ENCODE data around the gene HDAC1. TPM values are rescaled to one million over a fixed set of nuclear protein-coding genes. Genes with fewer than 3 reads are reported as not detected.
"Not testable (repeated sequence)": the region's sequence is repeated elsewhere in the genome, so short reads cannot be mapped to it uniquely, and the experiment has no call there.

The HDAC1 gene
- total and polyA plus RNA-seq, 2 experiments from 2014 or later, result 53.8 to 58.5 TPM

DNA sequence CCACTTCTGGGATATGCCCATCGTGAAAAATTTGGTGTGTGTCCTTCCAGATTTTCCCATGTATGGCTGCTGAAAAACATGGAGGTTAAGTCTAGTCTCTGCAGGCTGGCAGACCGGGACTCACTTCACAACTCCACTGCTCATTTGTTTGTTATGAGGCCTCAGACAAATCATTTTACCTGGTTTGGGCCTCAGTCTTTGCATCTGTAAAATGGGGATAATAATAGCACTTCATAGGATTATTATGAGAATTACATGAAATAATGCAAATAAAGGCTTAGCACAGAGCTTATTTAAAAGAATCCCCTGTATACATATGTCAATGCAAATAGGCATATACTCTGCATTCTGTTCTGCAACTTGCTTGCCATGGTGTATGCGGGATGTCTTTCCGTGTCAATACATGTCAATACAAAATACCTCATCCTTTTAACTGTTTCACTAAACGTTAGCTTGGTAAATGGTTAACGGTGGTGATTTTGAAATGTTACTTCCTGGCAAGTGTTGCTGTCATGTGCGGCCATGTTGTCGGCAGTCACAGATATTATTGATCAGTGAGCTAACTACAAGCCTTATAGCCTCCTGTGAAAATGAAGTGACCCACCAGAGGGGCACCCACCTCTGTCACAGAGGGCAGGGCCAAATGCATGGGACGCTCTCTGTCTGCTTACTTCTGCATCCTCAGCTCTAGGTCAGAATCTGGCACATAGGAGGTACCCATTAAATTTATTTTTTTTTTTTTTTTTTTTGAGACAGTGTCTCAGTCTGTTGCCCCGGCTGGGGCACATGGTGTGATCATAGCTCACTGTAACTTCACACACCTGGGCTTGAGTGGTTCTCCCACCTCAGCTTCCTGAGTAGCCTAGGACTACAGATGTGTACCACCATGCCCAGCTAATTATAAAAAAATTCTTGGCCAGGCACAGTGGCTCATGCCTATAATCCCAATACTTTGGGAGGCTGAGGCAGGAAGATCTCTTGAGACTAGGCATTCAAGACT lies 36.5 kb upstream of the HDAC1 start:
- H3K9me2 ChIP-seq (ENCODE audit: insufficient read depth), result no peaks in the 10 kb centered on the region
- in situ Hi-C loops (cut with MboI), result no loop called here

DNA sequence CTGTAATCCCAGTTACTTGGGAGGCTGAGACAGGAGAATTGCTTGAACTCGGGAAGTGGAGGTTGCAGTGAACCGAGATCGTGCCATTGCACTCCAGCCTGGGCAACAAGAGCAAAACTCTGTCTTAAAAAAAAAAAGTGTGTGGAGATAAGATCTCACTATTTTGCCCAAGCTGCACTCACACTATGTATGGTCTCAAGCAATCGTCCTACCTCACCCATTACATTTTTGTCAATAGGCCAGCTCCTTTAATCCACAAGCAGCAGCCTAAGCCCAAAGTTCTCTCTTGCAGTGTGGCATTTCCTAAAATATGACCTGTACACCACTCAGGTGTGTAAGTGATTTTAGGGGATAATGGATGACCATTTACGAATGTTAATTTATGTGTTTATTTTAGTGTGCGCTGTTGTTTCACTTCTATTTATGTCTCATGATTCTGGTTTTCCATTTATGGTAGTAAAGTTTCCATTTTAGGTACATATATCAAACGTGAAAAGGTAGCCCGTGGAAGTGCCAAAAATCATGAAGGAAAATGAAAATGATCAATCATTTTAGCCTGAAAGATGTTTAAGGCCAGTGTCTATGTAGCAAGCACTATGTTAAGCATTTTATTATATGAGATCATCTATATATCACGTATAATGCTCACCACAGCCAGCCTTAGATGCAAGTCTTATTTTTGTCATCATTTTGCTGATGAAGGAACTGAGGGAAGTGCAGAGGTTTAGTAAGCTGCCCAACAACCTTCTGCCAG lies 35.2 kb upstream of the HDAC1 start:
- H3K9me3 ChIP-seq (ENCODE audit: low read depth), result no peaks in the 10 kb centered on the region
- no peaks in the 10 kb centered on the region for H3F3A ChIP-seq (ENCODE audit: insufficient read depth)
- H4K20me1 ChIP-seq (ENCODE audit: insufficient read depth), result no peaks in the 10 kb centered on the region
- WGBS, 2 experiments (ENCODE audit: low coverage in 1 of 2, low lambda C conversion rate in 2 of 2, missing lambda C conversion rate in 2 of 2), result 66 to 67% methylated on average over 9 of the region's 9 CpGs
- no peak overlapping the region for H2AFZ ChIP-seq
- H3K9ac ChIP-seq, result no peak overlapping the region
- DNase-seq, result no peak
- no peaks in the 10 kb centered on the region for H3K9me2 ChIP-seq (ENCODE audit: insufficient read depth)
- H3K4me1 ChIP-seq (ENCODE audit: insufficient read depth), result no peaks in the 10 kb centered on the region
- TF ChIP-seq EZH2 (IDR thresholded peaks at IDR 0.05; ENCODE audit: insufficient read depth, poor library complexity, severe bottlenecking), result no peak
- TF ChIP-seq EZH2phosphoT487 (IDR thresholded peaks at IDR 0.05; ENCODE audit: insufficient read depth, low read depth), result no peak
- H3K36me3 ChIP-seq (ENCODE audit: low read depth), result no peaks in the 10 kb centered on the region
- no peaks in the 10 kb centered on the region for H3K79me2 ChIP-seq (ENCODE audit: insufficient read depth)
- H3K4me3 ChIP-seq, result no peak overlapping the region
- H3K27ac ChIP-seq, result no peak overlapping the region
- in situ Hi-C loops (cut with MboI), result no loop called here
- no peaks in the 10 kb centered on the region for H3K27me3 ChIP-seq (replicated peaks; ENCODE audit: insufficient read depth)
- H3K4me2 ChIP-seq (ENCODE audit: unreplicated experiment), result no peak overlapping the region

More for the DNA sequence above, 36.5 kb upstream of the HDAC1 start:
- no peak for DNase-seq
- Histone ChIP-seq H3K4me2 (ENCODE audit: unreplicated experiment) (no peak overlapping the region), H3K9me3 (ENCODE audit: low read depth) (no peaks in the 10 kb centered on the region), H3K79me2 (ENCODE audit: insufficient read depth) (no peaks in the 10 kb centered on the region), H3K9ac (no peak overlapping the region), H4K20me1 (ENCODE audit: insufficient read depth) (no peaks in the 10 kb centered on the region), H2AFZ (no peak overlapping the region), H3K36me3 (ENCODE audit: low read depth) (no peaks in the 10 kb centered on the region), H3K27ac (no peak overlapping the region), H3K4me3 (no peak overlapping the region), H3K27me3 (replicated peaks; ENCODE audit: insufficient read depth) (no peaks in the 10 kb centered on the region), H3K4me1 (ENCODE audit: insufficient read depth) (no peaks in the 10 kb centered on the region), H3F3A (ENCODE audit: insufficient read depth) (no peaks in the 10 kb centered on the region)
- 67 to 69% methylated on average over 10 of the region's 10 CpGs for WGBS, 2 experiments (ENCODE audit: low coverage in 1 of 2, low lambda C conversion rate in 2 of 2, missing lambda C conversion rate in 2 of 2)
- no peak for TF ChIP-seq EZH2phosphoT487 (IDR thresholded peaks at IDR 0.05; ENCODE audit: insufficient read depth, low read depth)
- TF ChIP-seq EZH2 (IDR thresholded peaks at IDR 0.05; ENCODE audit: insufficient read depth, poor library complexity, severe bottlenecking), result no peak

DNA sequence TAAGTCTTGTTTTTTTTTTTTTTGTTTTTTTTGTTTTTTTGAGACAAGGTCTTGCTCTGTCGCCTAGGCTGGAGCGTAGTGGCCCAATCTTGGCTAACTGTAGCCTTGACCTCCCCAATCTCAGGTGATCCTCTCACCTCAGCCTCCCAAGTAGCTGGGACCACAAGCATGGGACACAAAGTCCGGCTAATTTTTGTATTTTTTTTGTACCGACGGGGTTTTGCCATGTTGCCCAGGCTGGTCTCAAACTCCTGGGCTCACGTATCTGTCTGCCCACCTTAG lies 34.7 kb upstream of the HDAC1 start:
- Histone ChIP-seq H3K36me3 (ENCODE audit: low read depth) (no peaks in the 10 kb centered on the region), H4K20me1 (ENCODE audit: insufficient read depth) (no peaks in the 10 kb centered on the region), H3K9me2 (ENCODE audit: insufficient read depth) (no peaks in the 10 kb centered on the region), H3K4me3 (no peak overlapping the region), H3K79me2 (ENCODE audit: insufficient read depth) (no peaks in the 10 kb centered on the region), H2AFZ (no peak overlapping the region), H3F3A (ENCODE audit: insufficient read depth) (no peaks in the 10 kb centered on the region), H3K9me3 (ENCODE audit: low read depth) (no peaks in the 10 kb centered on the region), H3K9ac (no peak overlapping the region), H3K4me1 (ENCODE audit: insufficient read depth) (no peaks in the 10 kb centered on the region), H3K27me3 (replicated peaks; ENCODE audit: insufficient read depth) (no peaks in the 10 kb centered on the region), H3K4me2 (ENCODE audit: unreplicated experiment) (no peak overlapping the region), H3K27ac (no peak overlapping the region)
- 84 to 88% methylated on average over 6 of the region's 6 CpGs for WGBS, 2 experiments (ENCODE audit: low coverage in 1 of 2, low lambda C conversion rate in 2 of 2, missing lambda C conversion rate in 2 of 2)
- in situ Hi-C loops (cut with MboI), result no loop called here
- TF ChIP-seq EZH2phosphoT487 (IDR thresholded peaks at IDR 0.05; ENCODE audit: insufficient read depth, low read depth) (no peak), EZH2 (IDR thresholded peaks at IDR 0.05; ENCODE audit: insufficient read depth, poor library complexity, severe bottlenecking) (no peak)
- no peak for DNase-seq

DNA sequence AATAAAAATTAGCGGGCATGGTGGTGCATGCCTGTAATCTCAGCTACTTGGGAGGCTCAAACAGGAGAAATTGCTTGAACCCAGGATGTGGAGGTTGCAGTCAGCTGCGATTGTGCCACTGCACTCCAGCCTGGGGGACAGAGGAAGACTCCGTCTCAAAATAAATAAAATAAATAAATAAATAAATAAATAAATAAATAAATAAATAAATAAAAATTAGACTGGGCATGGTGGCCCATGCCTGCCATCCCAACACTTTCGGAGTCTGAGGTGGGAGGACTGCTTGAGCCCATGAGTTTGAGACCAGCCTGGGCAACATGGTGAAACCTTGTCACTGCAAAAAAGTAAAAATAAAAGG lies 28.7 kb upstream of the HDAC1 start:
- H3K36me3 ChIP-seq (ENCODE audit: low read depth); H3K27ac ChIP-seq; H3K4me2 ChIP-seq (ENCODE audit: unreplicated experiment); H2AFZ ChIP-seq; H3K79me2 ChIP-seq (ENCODE audit: insufficient read depth); H3K9me3 ChIP-seq (ENCODE audit: low read depth); H3K9me2 ChIP-seq (ENCODE audit: insufficient read depth); DNase-seq; H3K4me1 ChIP-seq (ENCODE audit: insufficient read depth); in situ Hi-C loops (cut with MboI); H3F3A ChIP-seq (ENCODE audit: insufficient read depth); H4K20me1 ChIP-seq (ENCODE audit: insufficient read depth); H3K27me3 ChIP-seq (replicated peaks; ENCODE audit: insufficient read depth); H3K9ac ChIP-seq; H3K4me3 ChIP-seq: not testable (repeated sequence)
- 96 to 97% methylated on average over 4 of the region's 4 CpGs for WGBS, 2 experiments (ENCODE audit: low coverage in 1 of 2, low lambda C conversion rate in 2 of 2, missing lambda C conversion rate in 2 of 2)

Measured in GM23248 (cell line).